ENCODE results near the gene ARMC12. TPM values are rescaled to one million over a fixed set of nuclear protein-coding genes. Genes with fewer than 3 reads are reported as not detected.

ARMC12 gene
- total and polyA plus RNA-seq, 2 donors (not counting 3 experiments of a cell fraction or from before 2014, with no cell fraction given) = 0.91 to 1.9 TPM

DNA sequence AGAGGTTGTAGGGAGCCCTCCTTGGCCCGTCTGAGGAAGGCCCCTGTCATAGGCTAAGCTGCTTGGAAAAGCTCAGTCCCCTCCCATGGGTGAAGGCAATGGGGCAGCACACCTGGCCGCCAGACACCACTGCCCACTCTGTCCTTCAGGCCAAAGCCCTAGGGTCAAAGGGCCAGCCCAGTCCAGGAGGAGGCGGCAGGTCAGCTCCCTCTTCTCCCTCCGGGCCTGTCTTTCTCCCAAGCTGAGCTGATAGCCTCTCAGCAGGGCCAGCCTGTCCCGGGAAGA lies 34.5 kb downstream of the ARMC12 start:
- FAIRE-seq (no peak), DNase-seq (ENCODE audit: low read depth, low spot score) (no peak)
- intact Hi-C loops (cut with micrococcal nuclease) = no loop called here
- ChIA-PET POLR2A (no interaction called here), CTCF (interaction anchor here (1.1 kb wide), 2 partner anchors 14 to 223 kb away, joined by 3 to 4 read pairs; no protein-coding TSS in a partner anchor)
- no TSS peak for BruUV-seq (replicated peaks)
- Histone ChIP-seq H3K9me1 (replicated peaks; ENCODE audit: control insufficient read depth, extremely low read depth, insufficient read depth, low read length) (no peaks in the 10 kb centered on the region), H2AFZ (ENCODE audit: low read depth, low read length) (no peak overlapping the region), H3K9me3 (replicated peaks; ENCODE audit: control insufficient read depth, insufficient read depth, low read length) (no peaks in the 10 kb centered on the region), H3K79me2 (ENCODE audit: control insufficient read depth, insufficient read depth, low read length) (no peaks in the 10 kb centered on the region), H3K4me2 (ENCODE audit: insufficient read depth, low read length) (no peak overlapping the region), H3K9ac (replicated peaks; ENCODE audit: extremely low read depth, insufficient read depth, low read length) (no peak overlapping the region), H3K36me3 (ENCODE audit: control insufficient read depth in 2 of 2, extremely low read depth in 1 of 2, insufficient read depth in 2 of 2, low read length in 2 of 2) (no peaks in the 10 kb centered on the region), H3K4me3 (replicated peaks in 1 of 3; ENCODE audit: insufficient read depth in 1 of 3, low read depth in 1 of 3, low read length in 3 of 3) (no peak overlapping the region), H3K4me1 (ENCODE audit: control insufficient read depth, extremely low read depth, insufficient read depth, low read length) (no peaks in the 10 kb centered on the region), H4K20me1 (replicated peaks; ENCODE audit: control insufficient read depth, extremely low read depth, insufficient read depth, low read length) (no peaks in the 10 kb centered on the region), H3K27ac (ENCODE audit: insufficient read depth, low read depth, low read length) (no peak overlapping the region), H3K27me3 (ENCODE audit: control insufficient read depth in 2 of 2, insufficient read depth in 2 of 2, low read length in 2 of 2) (peaks cover 0 to 11% of the 10 kb centered on the region in 2 experiments)
- dilution Hi-C loops (cut with MboI; ENCODE audit: extremely low pct_ligation_motif_present, low sequenced_read_pairs) = no loop called here
- no peak for TF ChIP-seq JUN (IDR thresholded peaks at IDR 0.05; ENCODE audit: borderline replicate concordance, insufficient read depth, insufficient read length, low read depth)
- TF ChIP-seq FOS (IDR thresholded peaks at IDR 0.05; ENCODE audit: borderline replicate concordance, insufficient read depth, low read length) = no peak
- TF ChIP-seq GATA2 (IDR thresholded peaks at IDR 0.05; ENCODE audit: insufficient read depth, insufficient read length, low read depth, low read length) = no peak
- TF ChIP-seq POLR2A (IDR thresholded peaks at IDR 0.05; ENCODE audit: low read depth, low read length) = no peak
- no peak for TF ChIP-seq EZH2 (IDR thresholded peaks at IDR 0.05; ENCODE audit: borderline replicate concordance, low read depth, low read length, severe bottlenecking)
- TF ChIP-seq MYC (IDR thresholded peaks at IDR 0.05; ENCODE audit: low read depth, low read length) = no peak
- TF ChIP-seq, protein P1, sequence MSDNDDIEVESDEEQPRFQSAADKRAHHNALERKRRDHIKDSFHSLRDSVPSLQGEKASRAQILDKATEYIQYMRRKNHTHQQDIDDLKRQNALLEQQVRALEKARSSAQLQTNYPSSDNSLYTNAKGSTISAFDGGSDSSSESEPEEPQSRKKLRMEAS (IDR thresholded peaks at IDR 0.05; ENCODE audit: insufficient read depth, insufficient read length) = no peak
- TF ChIP-seq, protein P2, sequence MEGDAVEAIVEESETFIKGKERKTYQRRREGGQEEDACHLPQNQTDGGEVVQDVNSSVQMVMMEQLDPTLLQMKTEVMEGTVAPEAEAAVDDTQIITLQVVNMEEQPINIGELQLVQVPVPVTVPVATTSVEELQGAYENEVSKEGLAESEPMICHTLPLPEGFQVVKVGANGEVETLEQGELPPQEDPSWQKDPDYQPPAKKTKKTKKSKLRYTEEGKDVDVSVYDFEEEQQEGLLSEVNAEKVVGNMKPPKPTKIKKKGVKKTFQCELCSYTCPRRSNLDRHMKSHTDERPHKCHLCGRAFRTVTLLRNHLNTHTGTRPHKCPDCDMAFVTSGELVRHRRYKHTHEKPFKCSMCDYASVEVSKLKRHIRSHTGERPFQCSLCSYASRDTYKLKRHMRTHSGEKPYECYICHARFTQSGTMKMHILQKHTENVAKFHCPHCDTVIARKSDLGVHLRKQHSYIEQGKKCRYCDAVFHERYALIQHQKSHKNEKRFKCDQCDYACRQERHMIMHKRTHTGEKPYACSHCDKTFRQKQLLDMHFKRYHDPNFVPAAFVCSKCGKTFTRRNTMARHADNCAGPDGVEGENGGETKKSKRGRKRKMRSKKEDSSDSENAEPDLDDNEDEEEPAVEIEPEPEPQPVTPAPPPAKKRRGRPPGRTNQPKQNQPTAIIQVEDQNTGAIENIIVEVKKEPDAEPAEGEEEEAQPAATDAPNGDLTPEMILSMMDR (IDR thresholded peaks at IDR 0.05; ENCODE audit: extremely low read depth in 1 of 2, insufficient read depth in 1 of 2, low read depth in 1 of 2, low read length in 2 of 2) = no peak
- no peak for TF ChIP-seq POLR2AphosphoS5 (IDR thresholded peaks at IDR 0.05; ENCODE audit: insufficient read depth, low read depth, low read length)

Measured in endothelial cell of umbilical vein (primary cell).